ENCODE measurements around the gene TMEM106C.
A peak's percentile ranks its signal among the peaks of the same experiment; 100 is the strongest.

TMEM106C gene

GRCh38 chr12:47997321-47997720 is 33.9 kb downstream of the TMEM106C start:
- no peak for DNase-seq

GRCh38 chr12:47999816-48000215 is 36.4 kb downstream of the TMEM106C start:
- no peak for DNase-seq

GRCh38 chr12:48000878-48001504 is 37.6 kb downstream of the TMEM106C start:
- DNase-seq: peak; percentile 68

GRCh38 chr12:48001505-48002413 is 38.4 kb downstream of the TMEM106C start:
- peak; percentile 46 for DNase-seq

- no peak for DNase-seq
Measured at GRCh38 chr12:48002414-48002730, 39.0 kb downstream of the TMEM106C start.

GRCh38 chr12:48002773-48003218 is 39.4 kb downstream of the TMEM106C start:
- peak; percentile 26 for DNase-seq

GRCh38 chr12:48003226-48004052 is 40.0 kb downstream of the TMEM106C start:
- no peak for DNase-seq

- DNase-seq: peak; percentile 38
Measured at GRCh38 chr12:48004053-48004941, 40.9 kb downstream of the TMEM106C start, which contains the start of gene COL2A1. Gene COL2A1 (minus strand): TSS chr12:48004476. CDS start chr12:48004321, 155 bp downstream.

- DNase-seq: no peak
Measured at GRCh38 chr12:48005001-48005749, 41.8 kb downstream of the TMEM106C start.

GRCh38 chr12:48005750-48006021 is 42.3 kb downstream of the TMEM106C start:
- no peak for DNase-seq

- no peak for DNase-seq
Measured at GRCh38 chr12:48007206-48007605, 43.8 kb downstream of the TMEM106C start.

GRCh38 chr12:48008349-48008748 is 45.0 kb downstream of the TMEM106C start:
- DNase-seq: no peak

- no peak for DNase-seq
Measured at GRCh38 chr12:48008950-48009349, 45.6 kb downstream of the TMEM106C start.

GRCh38 chr12:48009471-48009870 is 46.1 kb downstream of the TMEM106C start:
- no peak for DNase-seq

GRCh38 chr12:48010366-48010970 is 47.1 kb downstream of the TMEM106C start:
- DNase-seq: no peak

- no peak for DNase-seq
Measured at GRCh38 chr12:48012070-48012469, 48.7 kb downstream of the TMEM106C start.

GRCh38 chr12:48013287-48013686 is 49.9 kb downstream of the TMEM106C start:
- DNase-seq: no peak

- no peak for DNase-seq
Measured at GRCh38 chr12:48015129-48015528, 51.7 kb downstream of the TMEM106C start.

GRCh38 chr12:48015954-48016353 is 52.6 kb downstream of the TMEM106C start:
- DNase-seq: no peak

- no peak for DNase-seq
Measured at GRCh38 chr12:48016373-48017020, 53.1 kb downstream of the TMEM106C start.

All from fibroblast of skin of back (primary cell).